Type B pancreatic cell (in vitro differentiated cells): Measurements from ENCODE around the gene CLIC2. TPM values are rescaled to one million over a fixed set of nuclear protein-coding genes. Genes with fewer than 3 reads are reported as not detected.

Source experiments
- DNase-seq: peaks from one replicate; pipeline ENCODE4 v3.0.0; 2021; ENCODE audit warnings: mixed read lengths; ENCODE audit not compliant: unreplicated experiment; ENCODE audit errors: extremely low spot score
- H3K27ac Mint-ChIP-seq: 2 replicates; pipeline ENCODE4 v1.8.0; 2021; ENCODE audit warnings: mild to moderate bottlenecking, mixed read lengths
- H3K27me3 Mint-ChIP-seq: 2 replicates; pipeline ENCODE4 v1.8.0; 2021; ENCODE audit warnings: mixed read lengths
- H3K36me3 Mint-ChIP-seq: 2 replicates; pipeline ENCODE4 v1.8.0; 2021; ENCODE audit warnings: mixed read lengths
- H3K4me1 Mint-ChIP-seq: one replicate; pipeline ENCODE4 v1.8.0; 2021; ENCODE audit warnings: mixed read lengths; ENCODE audit not compliant: unreplicated experiment
- H3K4me3 Mint-ChIP-seq: 2 replicates; pipeline ENCODE4 v1.8.0; 2021; ENCODE audit warnings: mild to moderate bottlenecking, mixed read lengths
- H3K9me3 Mint-ChIP-seq: 2 replicates; pipeline ENCODE4 v1.8.0; 2021; ENCODE audit warnings: mixed read lengths
- microRNA-seq: library from miRNA; unstranded; fragments of <30 nt; microRNA quantifications from one replicate; pipeline ENCODE4, GENCODE V29; 2020
- total RNA-seq: library from RNA; stranded (reverse); gene quantifications from 2 replicates; pipeline ENCODE4 v1.2.1, GENCODE V29; 2021; ENCODE audit warnings: low replicate concordance
- TF ChIP-seq, protein P1 (sequence below): fragments of 200-600 bp; sonication (generic); conservative IDR thresholded peaks from 2 replicates; pipeline ENCODE4 v1.5.0; 2021; ENCODE audit warnings: antibody characterized with exemption, mild to moderate bottlenecking

The CLIC2 gene
- total RNA-seq, 1 donor from 2014 or later = 1.3 TPM

DNA sequence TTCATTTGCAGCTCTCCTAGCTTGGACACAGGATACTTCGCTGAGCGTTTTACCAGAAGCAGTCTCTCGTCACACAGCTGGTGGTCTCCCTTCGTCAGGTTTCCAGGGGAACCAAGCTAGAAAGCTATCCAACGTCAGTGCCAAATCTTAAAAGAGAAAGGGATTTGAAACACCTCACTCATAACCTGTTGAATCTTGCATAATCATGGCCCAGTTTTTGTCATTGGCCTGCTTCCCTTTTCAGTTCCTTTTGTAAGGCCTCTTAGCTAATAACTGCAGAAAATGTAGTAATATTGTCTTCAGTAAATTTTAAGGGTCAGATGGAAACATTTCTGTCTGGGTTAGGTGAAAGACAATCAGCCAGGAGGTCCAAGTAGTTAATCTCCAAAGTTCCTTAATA, 92.1 kb downstream of the CLIC2 start:
- Mint-ChIP-seq H3K27ac (no peak overlapping the region), H3K9me3 (no peaks in the 10 kb centered on the region), H3K4me3 (no peak overlapping the region), H3K27me3 (no peaks in the 10 kb centered on the region), H3K36me3 (no peaks in the 10 kb centered on the region), H3K4me1 (no peaks in the 10 kb centered on the region)
- no peak for DNase-seq
- TF ChIP-seq, protein P1, sequence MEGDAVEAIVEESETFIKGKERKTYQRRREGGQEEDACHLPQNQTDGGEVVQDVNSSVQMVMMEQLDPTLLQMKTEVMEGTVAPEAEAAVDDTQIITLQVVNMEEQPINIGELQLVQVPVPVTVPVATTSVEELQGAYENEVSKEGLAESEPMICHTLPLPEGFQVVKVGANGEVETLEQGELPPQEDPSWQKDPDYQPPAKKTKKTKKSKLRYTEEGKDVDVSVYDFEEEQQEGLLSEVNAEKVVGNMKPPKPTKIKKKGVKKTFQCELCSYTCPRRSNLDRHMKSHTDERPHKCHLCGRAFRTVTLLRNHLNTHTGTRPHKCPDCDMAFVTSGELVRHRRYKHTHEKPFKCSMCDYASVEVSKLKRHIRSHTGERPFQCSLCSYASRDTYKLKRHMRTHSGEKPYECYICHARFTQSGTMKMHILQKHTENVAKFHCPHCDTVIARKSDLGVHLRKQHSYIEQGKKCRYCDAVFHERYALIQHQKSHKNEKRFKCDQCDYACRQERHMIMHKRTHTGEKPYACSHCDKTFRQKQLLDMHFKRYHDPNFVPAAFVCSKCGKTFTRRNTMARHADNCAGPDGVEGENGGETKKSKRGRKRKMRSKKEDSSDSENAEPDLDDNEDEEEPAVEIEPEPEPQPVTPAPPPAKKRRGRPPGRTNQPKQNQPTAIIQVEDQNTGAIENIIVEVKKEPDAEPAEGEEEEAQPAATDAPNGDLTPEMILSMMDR = no peak

DNA sequence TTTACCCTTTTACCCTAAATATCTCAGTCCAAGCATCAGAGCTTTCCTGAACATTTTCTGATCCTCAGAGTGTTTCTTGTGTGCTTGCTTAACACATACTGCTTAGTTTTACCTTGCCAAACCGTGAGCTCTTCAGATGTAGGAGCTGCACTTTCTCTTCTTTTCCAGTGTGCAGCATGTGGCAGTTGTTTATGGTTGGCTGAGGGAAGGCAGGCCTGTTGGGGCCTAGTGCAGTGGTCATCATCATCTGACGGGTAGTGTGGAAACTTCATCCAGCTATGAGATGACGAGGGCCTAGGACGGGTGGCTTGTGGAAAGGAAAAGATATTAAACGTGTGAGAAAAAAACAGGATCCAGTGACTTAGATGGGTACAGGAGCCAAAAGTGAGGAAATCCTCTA, 96.7 kb downstream of the CLIC2 start:
- Mint-ChIP-seq H3K27me3 (no peaks in the 10 kb centered on the region), H3K36me3 (peaks cover 4% of the 10 kb centered on the region), H3K4me1 (no peaks in the 10 kb centered on the region), H3K4me3 (no peak overlapping the region), H3K27ac (no peak overlapping the region), H3K9me3 (no peaks in the 10 kb centered on the region)
- TF ChIP-seq, protein P1 = no peak
- no peak for DNase-seq

DNA sequence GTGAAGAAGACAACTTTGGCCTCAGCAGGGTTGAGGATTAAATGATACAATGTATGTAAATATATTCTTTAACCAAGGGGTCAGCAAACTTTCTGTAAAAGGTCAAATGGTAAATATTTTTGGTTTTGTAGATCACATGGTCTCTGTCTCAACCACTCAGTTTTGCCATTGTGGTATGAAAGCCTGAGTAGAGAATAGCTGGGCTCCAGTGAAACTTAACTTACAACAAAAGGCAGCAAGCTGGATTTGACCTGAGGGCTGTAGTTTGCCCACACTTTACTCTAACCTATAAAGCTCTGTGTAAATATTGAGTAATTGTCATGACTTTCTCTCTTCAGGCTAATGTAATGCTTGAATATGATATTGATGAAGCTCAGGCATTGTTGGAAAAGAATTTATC, 98.5 kb downstream of the CLIC2 start:
- no peak for DNase-seq
- peaks cover 9% of the 10 kb centered on the region for H3K36me3 Mint-ChIP-seq
- TF ChIP-seq, protein P1 = no peak
- H3K27me3 Mint-ChIP-seq = no peaks in the 10 kb centered on the region
- no peak overlapping the region for H3K27ac Mint-ChIP-seq
- no peak overlapping the region for H3K4me3 Mint-ChIP-seq
- no peaks in the 10 kb centered on the region for H3K4me1 Mint-ChIP-seq
- H3K9me3 Mint-ChIP-seq = no peaks in the 10 kb centered on the region

DNA sequence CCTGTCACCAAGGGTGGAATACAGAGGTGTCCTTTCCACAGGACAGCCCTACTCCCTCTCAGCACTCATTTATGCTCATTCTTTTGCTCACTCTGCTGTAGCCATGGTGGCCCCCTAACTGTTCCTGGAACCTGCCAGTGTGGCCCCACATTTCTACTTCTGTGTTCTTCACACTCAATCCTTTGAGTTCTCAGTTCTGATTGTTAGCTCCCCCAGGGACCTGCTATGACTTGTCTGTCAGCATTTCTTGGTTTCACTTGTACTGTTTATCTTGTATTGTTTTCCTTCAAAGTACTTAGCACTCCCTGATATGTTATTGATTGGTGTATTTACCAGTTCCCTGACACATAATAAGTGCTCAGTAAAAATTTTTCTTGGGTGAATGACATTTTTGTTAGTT, 103.3 kb downstream of the CLIC2 start:
- Mint-ChIP-seq H3K4me1 (no peaks in the 10 kb centered on the region), H3K9me3 (no peaks in the 10 kb centered on the region), H3K27me3 (no peaks in the 10 kb centered on the region), H3K36me3 (peaks cover 14% of the 10 kb centered on the region), H3K4me3 (no peak overlapping the region), H3K27ac (peak overlapping the region; percentile 30)
- TF ChIP-seq, protein P1 = no peak
- DNase-seq = no peak

Small RNA genes lying within 50 kb of the gene (microRNA-seq; reads per million reads assigned to microRNA genes)
- gene MIR1184-2 = not detected

Other genes starting within 250 kb of the CLIC2 start
- gene VBP1, start 118.2 kb downstream of the CLIC2 start, total RNA-seq = 37.8 and 52.3 TPM in 2 replicates
- gene RAB39B, start 70.1 kb downstream of the CLIC2 start, total RNA-seq = 2.5 and 4.0 TPM in 2 replicates
- not detected in 2 replicates for gene F8A2, start 47.5 kb upstream of the CLIC2 start, total RNA-seq
- 4.0 and 4.5 TPM in 2 replicates for gene F8A3, start 124.0 kb upstream of the CLIC2 start, total RNA-seq